Measurements from ENCODE around the gene FBH1. TPM values are rescaled to one million over a fixed set of nuclear protein-coding genes. Genes with fewer than 3 reads are reported as not detected.
"Not testable (repeated sequence)": the region's sequence is repeated elsewhere in the genome, so short reads cannot be mapped to it uniquely, and the experiment has no call there.

The FBH1 gene
- total RNA-seq, 6 experiments from 2014 or later: 30.8 to 38.6 (median 35.8) TPM

GRCh38 chr10:5844345-5845055 is 45.5 kb upstream of the FBH1 start:
- ATAC-seq: peak in 1 of 4 donors; percentile 27
- no peaks in the 10 kb centered on the region for H3K36me3 ChIP-seq
- no peak overlapping the region for H3K4me3 ChIP-seq
- no peak for TF ChIP-seq POLR2A (IDR thresholded peaks at IDR 0.05)
- TF ChIP-seq CTCF (IDR thresholded peaks at IDR 0.05): no peak
- no peaks in the 10 kb centered on the region for H3K27me3 ChIP-seq
- H3K9me3 ChIP-seq: no peaks in the 10 kb centered on the region
- H3K4me1 ChIP-seq: no peaks in the 10 kb centered on the region
- H3K27ac ChIP-seq: no peak overlapping the region
- intact Hi-C loops (cut with DNase I): no loop called here
- WGBS (ENCODE audit: insufficient coverage, low coverage, low lambda C conversion rate, missing lambda C conversion rate): 70% methylated on average over 13 of the region's 13 CpGs
- no peak for DNase-seq

- intact Hi-C loops (cut with DNase I); H3K27me3 ChIP-seq; H3K9me3 ChIP-seq; DNase-seq; H3K36me3 ChIP-seq; H3K4me3 ChIP-seq; H3K27ac ChIP-seq; H3K4me1 ChIP-seq: not testable (repeated sequence)
- ATAC-seq: peak in 1 of 4 donors; percentile 20
- WGBS (ENCODE audit: insufficient coverage, low coverage, low lambda C conversion rate, missing lambda C conversion rate): 92% methylated on average over 2 of the region's 4 CpGs
Measured at GRCh38 chr10:5846667-5847066, 43.4 kb upstream of the FBH1 start.

- 100% methylated on average over 2 of the region's 5 CpGs for WGBS (ENCODE audit: insufficient coverage, low coverage, low lambda C conversion rate, missing lambda C conversion rate)
- Histone ChIP-seq H3K4me1 (no peaks in the 10 kb centered on the region), H3K9me3 (no peaks in the 10 kb centered on the region), H3K27ac (no peak overlapping the region), H3K36me3 (no peaks in the 10 kb centered on the region), H3K27me3 (no peaks in the 10 kb centered on the region), H3K4me3 (no peak overlapping the region)
- intact Hi-C loops (cut with DNase I): no loop called here
- ATAC-seq (no peak), DNase-seq (no peak)
- no peak for TF ChIP-seq CTCF (IDR thresholded peaks at IDR 0.05)
- TF ChIP-seq POLR2A (IDR thresholded peaks at IDR 0.05): no peak
Measured at GRCh38 chr10:5854131-5854475, 35.9 kb upstream of the FBH1 start.

GRCh38 chr10:5855979-5856700 is 33.9 kb upstream of the FBH1 start:
- ATAC-seq: no peak
- no peaks in the 10 kb centered on the region for H3K27me3 ChIP-seq
- no peaks in the 10 kb centered on the region for H3K4me1 ChIP-seq
- no peak for TF ChIP-seq CTCF (IDR thresholded peaks at IDR 0.05)
- TF ChIP-seq POLR2A (IDR thresholded peaks at IDR 0.05): no peak
- intact Hi-C loops (cut with DNase I): no loop called here
- H3K36me3 ChIP-seq: no peaks in the 10 kb centered on the region
- WGBS (ENCODE audit: insufficient coverage, low coverage, low lambda C conversion rate, missing lambda C conversion rate): 66% methylated on average over 15 of the region's 18 CpGs
- DNase-seq: no peak
- no peak overlapping the region for H3K27ac ChIP-seq
- no peaks in the 10 kb centered on the region for H3K9me3 ChIP-seq
- no peak overlapping the region for H3K4me3 ChIP-seq

- Histone ChIP-seq H3K36me3 (no peaks in the 10 kb centered on the region), H3K27me3 (no peaks in the 10 kb centered on the region), H3K27ac (no peak overlapping the region), H3K4me3 (no peak overlapping the region), H3K4me1 (no peaks in the 10 kb centered on the region), H3K9me3 (no peaks in the 10 kb centered on the region)
- TF ChIP-seq POLR2A (IDR thresholded peaks at IDR 0.05): no peak
- no peak for TF ChIP-seq CTCF (IDR thresholded peaks at IDR 0.05)
- DNase-seq (no peak), ATAC-seq (no peak)
- intact Hi-C loops (cut with DNase I): no loop called here
- 42% methylated on average over 6 of the region's 7 CpGs for WGBS (ENCODE audit: insufficient coverage, low coverage, low lambda C conversion rate, missing lambda C conversion rate)
Measured at GRCh38 chr10:5856701-5857004, 33.4 kb upstream of the FBH1 start.

Data from right lobe of liver (tissue), 6 donors.